Posterior cingulate gyrus (tissue), 11 donors: ENCODE measurements around the gene FBXO48.

Source experiments
- DNase-seq, 10 donors: peaks; one replicate each; pipeline versions ENCODE4 v3.0.0 to v3.0.0-alpha.2; 2020 to 2021; ENCODE audit warnings: mixed read lengths in 3 of 10
- intact Hi-C: fragments of 100-400 bp; cut with DNase I; formaldehyde crosslinking; loops from one replicate; pipeline ENCODE4 v1.15.1; 2023

Gene FBXO48

GRCh38 chr2:68416081-68416675 is 50.9 kb downstream of the FBXO48 start:
- intact Hi-C loops: no loop called here

GRCh38 chr2:68415521-68415920 is 51.6 kb downstream of the FBXO48 start:
- DNase-seq: no peak
- intact Hi-C loops: no loop called here

More at GRCh38 chr2:68416081-68416675, 50.9 kb downstream of the FBXO48 start:
- no peak for DNase-seq

- intact Hi-C loops: no loop called here
- no peak for DNase-seq
These were observed 52.2 kb downstream of the FBXO48 start for GRCh38 chr2:68414876-68415275.

GRCh38 chr2:68414452-68414851 is 52.6 kb downstream of the FBXO48 start:
- intact Hi-C loops: no loop called here
- DNase-seq: no peak

GRCh38 chr2:68413466-68413865 is 53.6 kb downstream of the FBXO48 start:
- intact Hi-C loops: no loop called here
- no peak for DNase-seq

- DNase-seq: no peak
- intact Hi-C loops: no loop called here
These were observed 54.8 kb downstream of the FBXO48 start for GRCh38 chr2:68412127-68412819.

GRCh38 chr2:68411397-68412126 is 55.5 kb downstream of the FBXO48 start:
- no peak for DNase-seq

More at GRCh38 chr2:68411397-68412126, 55.5 kb downstream of the FBXO48 start:
- intact Hi-C loops: no loop called here
